IPS-NIHi11 (cell line): ENCODE results near the gene CT45A8.
"Not testable (repeated sequence)": the region's sequence is repeated elsewhere in the genome, so short reads cannot be mapped to it uniquely, and the experiment has no call there.

Source experiments
- DNase-seq: peaks from one replicate; pipeline ENCODE4 v3.0.0; 2012; ENCODE audit warnings: mixed read lengths, low spot score

CT45A8 gene, protein sequence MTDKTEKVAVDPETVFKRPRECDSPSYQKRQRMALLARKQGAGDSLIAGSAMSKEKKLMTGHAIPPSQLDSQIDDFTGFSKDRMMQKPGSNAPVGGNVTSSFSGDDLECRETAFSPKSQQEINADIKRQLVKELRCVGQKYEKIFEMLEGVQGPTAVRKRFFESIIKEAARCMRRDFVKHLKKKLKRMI

DNA sequence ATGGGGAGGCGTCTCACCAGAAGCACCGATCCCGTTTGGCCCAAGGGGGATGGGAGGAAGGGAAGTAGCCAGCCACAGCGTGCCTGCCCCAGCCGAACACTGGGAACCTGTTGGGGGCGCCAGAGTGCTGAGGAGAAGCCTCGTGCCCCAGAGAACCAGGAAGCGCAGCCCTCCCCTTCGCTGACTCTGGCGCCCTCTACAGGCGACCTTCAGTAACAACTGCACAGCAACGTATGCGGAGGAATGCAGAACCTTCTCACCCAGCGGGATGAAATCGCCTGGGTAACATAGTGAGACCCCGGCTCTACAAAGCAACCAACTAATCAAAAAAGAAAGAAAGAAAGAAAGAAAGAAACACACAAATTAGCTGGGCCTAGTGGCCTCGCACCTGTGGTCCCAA lies at the start of gene CT45A8:
TSS of gene CT45A8 (minus strand) at position 101 of the 400 bp plus-strand sequence. CDS start 3,755 bp downstream, outside the sequence.
- DNase-seq = not testable (repeated sequence)

DNA sequence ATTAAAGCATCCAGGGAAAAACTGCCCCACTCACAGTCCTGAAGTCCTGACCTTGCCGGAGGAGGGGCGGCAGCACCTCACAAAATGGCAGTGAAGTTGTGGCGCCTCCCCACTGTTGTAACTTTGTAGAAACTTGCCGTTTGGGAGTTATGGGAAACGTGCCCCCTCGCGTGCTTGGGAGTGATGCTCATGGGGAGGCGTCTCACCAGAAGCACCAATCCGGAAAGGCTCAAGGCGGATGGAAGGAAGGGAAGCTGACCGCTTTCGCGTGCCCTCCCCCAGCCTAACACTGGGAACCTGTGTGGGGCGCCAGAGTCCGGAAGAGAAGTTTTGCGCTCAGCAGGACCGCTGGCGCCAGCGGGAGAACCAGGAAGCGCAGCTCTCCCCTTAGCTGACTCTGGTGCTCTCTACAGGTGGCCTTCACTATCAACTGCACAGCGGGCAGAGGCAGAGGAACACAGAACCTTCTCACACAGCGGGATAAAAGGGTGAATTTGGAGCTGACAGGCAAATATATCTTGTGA lies 39.0 kb upstream of the CT45A8 start, which contains the start of the genes CT45A10 and SAGE1:
TSS of gene CT45A10 (minus strand) at position 151 of the 524 bp plus-strand sequence. CDS start 8,100 bp downstream, outside the sequence.
TSS of gene SAGE1 (plus strand) at position 423 of the 524 bp plus-strand sequence. CDS start 2,527 bp downstream, outside the sequence.
- peak; percentile 5 for DNase-seq

DNA sequence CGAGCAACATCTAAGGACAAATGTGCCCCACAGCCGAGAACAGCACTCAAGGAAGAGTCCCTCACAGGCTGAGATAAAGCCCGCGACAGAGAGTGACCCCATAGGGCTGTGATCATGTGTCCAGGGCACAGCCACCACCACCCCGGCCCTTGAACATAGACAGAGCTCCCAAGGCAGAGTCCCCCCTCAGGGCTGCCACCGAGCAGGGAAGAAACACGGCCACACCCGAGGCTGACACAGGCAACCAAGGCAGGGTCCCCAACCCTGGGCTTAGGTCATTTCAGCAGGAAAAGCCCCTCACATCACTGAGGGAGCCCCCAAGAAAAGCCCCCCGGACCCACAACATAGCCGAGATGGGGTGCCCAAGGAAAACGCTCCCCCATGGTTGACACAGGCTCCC lies 38.4 kb upstream of the CT45A8 start:
- no peak for DNase-seq

DNA sequence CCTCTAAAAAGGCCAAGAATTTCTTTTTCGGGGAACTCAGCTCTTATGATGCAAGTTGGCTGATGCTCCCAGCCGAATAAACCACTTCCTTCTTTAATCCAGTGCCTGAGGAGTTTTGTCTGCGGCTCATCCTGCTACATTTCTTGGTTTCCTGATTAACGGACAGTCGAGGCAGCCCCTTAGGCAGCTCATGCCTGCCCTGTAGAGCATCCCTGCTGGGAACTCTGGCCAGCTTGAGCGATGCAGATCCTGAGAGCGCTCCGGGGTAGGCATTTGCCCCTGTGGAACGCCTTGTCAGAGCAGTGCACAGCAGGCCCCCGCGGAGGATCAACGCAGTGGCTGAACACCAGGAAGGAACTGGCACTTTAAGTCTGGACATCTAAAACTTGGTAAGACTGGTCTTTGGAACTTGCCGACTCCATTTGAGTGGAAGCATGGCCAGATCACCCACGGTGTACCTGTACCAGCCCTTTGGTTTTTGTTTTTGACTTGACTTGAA lies 35.8 kb upstream of the CT45A8 start:
- DNase-seq = no peak

DNA sequence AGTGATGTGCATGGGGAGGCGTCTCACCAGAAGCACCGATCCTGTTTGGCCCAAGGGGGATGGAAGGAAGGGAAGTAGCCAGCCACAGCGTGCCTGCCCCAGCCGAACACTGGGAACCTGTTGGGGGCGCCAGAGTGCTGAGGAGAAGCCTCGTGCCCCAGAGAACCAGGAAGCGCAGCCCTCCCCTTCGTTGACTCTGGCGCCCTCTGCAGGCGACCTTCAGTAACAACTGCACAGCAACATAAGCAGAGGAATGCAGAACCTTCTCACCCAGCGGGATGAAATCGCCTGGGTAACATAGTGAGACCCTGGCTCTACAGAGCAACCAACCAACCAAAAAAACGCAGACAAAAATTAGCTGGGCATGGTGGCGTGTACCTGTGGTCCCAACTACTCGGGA lies 34.6 kb upstream of the CT45A8 start:
- DNase-seq = not testable (repeated sequence)

DNA sequence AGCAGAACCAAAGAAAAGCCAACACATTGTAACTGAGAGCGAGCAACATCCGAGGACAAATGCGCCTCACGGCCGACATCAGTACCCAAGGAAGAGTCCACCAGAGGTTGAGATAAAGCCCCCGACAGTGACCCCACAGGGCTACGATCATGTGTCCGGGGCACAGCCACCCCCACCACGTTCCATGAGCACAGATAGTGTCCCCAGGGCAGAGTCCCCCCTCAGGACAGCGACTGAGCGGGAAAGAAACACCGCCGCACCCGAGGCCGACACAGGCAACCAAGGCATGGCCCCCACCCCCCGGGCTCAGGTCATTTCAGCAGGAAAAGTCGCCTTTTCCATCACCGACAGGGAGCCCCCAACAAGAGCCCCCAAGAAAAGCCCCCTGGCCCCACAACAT lies 33.9 kb upstream of the CT45A8 start:
- not testable (repeated sequence) for DNase-seq

DNA sequence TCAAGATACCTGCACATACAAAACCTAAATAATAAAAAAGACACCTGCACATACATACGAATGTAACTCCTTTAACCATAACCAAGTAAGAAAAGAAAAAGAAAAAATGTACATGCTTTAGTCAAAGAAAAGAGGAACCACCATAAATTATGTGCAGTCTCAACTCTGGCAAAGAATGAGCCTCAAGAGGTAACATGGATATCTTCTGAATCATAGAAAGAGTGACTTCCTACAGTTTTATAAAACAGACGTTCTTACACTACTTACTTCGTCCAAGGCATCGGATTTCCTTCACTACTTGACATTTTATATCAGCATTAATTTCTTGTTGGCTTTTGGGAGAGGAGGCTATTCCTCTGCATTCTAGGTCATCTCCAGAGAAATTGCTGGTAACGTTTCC lies 28.4 kb upstream of the CT45A8 start:
- DNase-seq = not testable (repeated sequence)

DNA sequence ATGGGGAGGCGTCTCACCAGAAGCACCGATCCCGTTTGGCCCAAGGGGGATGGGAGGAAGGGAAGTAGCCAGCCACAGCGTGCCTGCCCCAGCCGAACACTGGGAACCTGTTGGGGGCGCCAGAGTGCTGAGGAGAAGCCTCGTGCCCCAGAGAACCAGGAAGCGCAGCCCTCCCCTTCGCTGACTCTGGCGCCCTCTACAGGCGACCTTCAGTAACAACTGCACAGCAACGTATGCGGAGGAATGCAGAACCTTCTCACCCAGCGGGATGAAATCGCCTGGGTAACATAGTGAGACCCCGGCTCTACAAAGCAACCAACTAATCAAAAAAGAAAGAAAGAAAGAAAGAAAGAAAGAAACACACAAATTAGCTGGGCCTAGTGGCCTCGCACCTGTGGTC lies 17.4 kb upstream of the CT45A8 start, which contains the start of gene CT45A9:
TSS of gene CT45A9 (minus strand) at position 101 of the 400 bp plus-strand sequence. CDS start 3,751 bp downstream, outside the sequence.
- DNase-seq = not testable (repeated sequence)

DNA sequence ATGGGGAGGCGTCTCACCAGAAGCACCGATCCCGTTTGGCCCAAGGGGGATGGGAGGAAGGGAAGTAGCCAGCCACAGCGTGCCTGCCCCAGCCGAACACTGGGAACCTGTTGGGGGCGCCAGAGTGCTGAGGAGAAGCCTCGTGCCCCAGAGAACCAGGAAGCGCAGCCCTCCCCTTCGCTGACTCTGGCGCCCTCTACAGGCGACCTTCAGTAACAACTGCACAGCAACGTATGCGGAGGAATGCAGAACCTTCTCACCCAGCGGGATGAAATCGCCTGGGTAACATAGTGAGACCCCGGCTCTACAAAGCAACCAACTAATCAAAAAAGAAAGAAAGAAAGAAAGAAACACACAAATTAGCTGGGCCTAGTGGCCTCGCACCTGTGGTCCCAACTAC lies 17.2 kb downstream of the CT45A8 start, which contains the start of gene CT45A7:
TSS of gene CT45A7 (minus strand) at position 101 of the 400 bp plus-strand sequence. CDS start 3,747 bp downstream, outside the sequence.
- not testable (repeated sequence) for DNase-seq

DNA sequence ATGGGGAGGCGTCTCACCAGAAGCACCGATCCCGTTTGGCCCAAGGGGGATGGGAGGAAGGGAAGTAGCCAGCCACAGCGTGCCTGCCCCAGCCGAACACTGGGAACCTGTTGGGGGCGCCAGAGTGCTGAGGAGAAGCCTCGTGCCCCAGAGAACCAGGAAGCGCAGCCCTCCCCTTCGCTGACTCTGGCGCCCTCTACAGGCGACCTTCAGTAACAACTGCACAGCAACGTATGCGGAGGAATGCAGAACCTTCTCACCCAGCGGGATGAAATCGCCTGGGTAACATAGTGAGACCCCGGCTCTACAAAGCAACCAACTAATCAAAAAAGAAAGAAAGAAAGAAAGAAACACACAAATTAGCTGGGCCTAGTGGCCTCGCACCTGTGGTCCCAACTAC lies 34.4 kb downstream of the CT45A8 start, which contains the start of gene CT45A2:
TSS of gene CT45A2 (minus strand) at position 101 of the 400 bp plus-strand sequence. CDS start 3,747 bp downstream, outside the sequence.
- DNase-seq = not testable (repeated sequence)

DNA sequence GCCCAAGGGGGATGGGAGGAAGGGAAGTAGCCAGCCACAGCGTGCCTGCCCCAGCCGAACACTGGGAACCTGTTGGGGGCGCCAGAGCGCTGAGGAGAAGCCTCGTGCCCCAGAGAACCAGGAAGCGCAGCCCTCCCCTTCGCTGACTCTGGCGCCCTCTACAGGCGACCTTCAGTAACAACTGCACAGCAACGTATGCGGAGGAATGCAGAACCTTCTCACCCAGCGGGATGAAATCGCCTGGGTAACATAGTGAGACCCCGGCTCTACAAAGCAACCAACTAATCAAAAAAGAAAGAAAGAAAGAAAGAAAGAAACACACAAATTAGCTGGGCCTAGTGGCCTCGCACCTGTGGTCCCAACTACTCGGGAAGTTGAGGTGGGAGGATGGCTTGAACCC lies 51.7 kb downstream of the CT45A8 start, which contains the start of gene CT45A6:
TSS of gene CT45A6 (minus strand) at position 101 of the 400 bp plus-strand sequence. CDS start 3,794 bp downstream, outside the sequence.
- not testable (repeated sequence) for DNase-seq
